NCI-H128 (cell line): Measurements from ENCODE around the gene DAPL1.
"Not testable (repeated sequence)": the region's sequence is repeated elsewhere in the genome, so short reads cannot be mapped to it uniquely, and the experiment has no call there.

Experiments used
- DNase-seq: peaks from one replicate; lab custom pipeline; 2025; ENCODE audit not compliant: unreplicated experiment; lab: John Stamatoyannopoulos, UW

DAPL1 gene

DNA sequence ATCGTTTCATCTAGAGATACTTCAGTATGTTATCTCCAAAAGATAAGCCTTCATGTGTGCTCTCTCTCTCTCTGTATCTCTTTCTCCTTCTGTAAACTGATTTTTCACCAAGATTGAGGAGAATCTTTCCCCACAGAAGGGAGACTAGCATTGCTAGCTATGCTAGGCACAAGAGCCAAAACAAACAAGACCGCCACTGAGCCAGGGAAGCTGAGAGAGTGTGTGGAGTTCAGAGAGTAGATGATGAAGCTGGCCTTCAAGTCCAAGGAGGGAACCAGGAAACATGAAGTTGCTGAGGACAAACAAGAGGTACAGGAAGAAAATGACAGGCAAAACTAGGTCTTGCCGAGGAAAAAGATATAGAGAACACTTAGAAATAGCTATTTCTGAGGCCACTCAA lies 23.4 kb downstream of the DAPL1 start:
- DNase-seq: no peak

- no peak for DNase-seq
Measured at GRCh38 chr2:158822193-158822592, 27.1 kb downstream of the DAPL1 start.

- no peak for DNase-seq
Measured at GRCh38 chr2:158823486-158824237, 28.5 kb downstream of the DAPL1 start.

DNA sequence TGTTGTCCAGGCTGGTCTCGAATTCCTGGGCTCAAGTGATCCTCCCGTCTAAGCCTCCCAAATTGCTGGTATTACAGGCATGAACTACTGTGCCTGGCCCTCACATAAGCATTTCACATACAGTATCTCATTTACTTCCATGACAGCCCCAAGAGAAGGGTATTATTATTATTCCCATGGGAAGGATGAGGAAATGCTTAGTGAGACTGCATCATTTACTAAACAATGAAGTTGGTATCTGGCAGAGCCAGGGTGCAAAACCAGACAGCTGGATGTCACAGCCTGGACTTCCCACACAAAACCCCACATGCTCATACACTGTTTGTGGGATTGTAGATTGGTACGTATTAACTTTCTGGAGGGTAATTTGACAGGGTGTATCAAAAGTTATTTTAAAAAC lies 29.9 kb downstream of the DAPL1 start:
- DNase-seq: no peak

GRCh38 chr2:158826965-158827364 lies 31.8 kb downstream of the DAPL1 start:
- no peak for DNase-seq

DNA sequence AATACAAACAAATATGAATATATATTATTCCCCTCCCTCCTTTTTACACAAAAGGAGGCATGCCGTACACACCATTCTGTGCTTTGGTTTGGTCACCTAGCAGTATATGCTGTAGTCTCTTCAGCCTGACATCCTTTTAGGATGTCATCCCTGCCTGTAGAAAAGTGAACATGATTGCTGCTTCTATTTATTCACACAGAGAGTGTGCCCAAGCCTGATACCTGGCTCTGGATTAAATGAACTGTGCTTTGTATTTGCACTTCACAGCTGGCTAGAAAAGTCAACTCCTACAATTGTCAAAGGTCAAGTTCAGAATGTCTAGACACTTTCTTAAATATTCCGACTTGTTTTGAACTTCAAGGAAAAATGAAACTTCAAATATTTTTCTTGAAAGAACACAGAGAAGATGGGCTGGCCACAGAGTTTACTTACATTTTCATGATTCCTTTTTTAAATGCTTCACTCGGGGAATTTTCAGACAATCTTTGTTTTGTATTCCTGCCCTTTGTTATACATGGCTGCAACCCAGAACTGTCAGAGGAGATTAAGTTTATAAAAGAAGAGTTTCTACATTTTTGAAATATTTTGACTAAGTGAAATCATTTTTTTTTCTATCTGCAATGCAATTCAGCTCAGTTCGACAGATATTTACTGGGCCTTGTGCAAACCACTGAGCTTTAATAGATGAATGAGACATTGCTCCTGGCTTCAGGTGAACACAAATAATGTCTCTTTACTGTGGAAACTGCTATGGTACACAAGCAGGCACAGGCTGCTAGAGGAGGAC lies 33.5 kb downstream of the DAPL1 start:
- no peak for DNase-seq

GRCh38 chr2:158829167-158829566 lies 34.0 kb downstream of the DAPL1 start:
- no peak for DNase-seq

GRCh38 chr2:158830201-158830600 lies 35.1 kb downstream of the DAPL1 start:
- DNase-seq: no peak

DNA sequence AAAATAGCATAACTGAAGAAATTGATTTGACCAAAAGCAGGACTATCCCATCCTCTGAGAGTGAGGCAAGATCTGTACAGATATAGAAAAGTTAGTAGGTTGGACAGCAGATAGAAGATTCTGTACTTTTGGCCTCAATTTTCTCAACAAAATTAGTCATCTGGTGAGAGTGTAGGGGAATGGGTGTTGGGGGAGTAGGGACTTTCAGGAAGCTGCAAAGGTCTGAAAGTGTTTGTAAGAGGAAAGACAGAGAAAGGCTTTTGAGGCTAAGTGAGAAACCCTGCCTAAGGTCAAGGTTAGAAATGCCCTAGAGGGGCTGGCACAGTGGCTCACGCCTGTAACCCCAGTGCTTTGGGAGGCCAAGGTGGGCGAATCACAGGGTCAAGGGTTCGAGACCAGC lies 40.3 kb downstream of the DAPL1 start:
- DNase-seq: no peak

DNA sequence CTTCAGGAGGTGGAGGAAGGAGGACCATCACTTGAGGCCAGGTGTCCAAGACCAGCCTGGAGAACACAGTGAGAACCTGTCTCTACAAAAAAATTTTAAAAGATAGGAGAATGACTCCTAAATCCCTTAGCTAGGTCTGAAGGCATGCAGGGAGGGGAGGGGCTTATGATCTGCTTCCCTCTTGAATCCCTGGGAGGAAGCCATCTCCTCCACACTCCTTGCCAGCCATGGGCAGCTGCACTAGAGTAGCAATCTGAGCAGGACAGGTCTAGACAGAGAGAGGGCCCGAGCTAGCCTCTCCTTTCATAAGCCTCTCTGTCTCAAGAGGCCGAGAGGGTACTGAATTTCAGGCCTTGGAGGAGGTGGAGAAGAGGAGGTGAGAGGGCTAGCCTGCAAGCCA lies 42.5 kb downstream of the DAPL1 start:
- no peak for DNase-seq

DNA sequence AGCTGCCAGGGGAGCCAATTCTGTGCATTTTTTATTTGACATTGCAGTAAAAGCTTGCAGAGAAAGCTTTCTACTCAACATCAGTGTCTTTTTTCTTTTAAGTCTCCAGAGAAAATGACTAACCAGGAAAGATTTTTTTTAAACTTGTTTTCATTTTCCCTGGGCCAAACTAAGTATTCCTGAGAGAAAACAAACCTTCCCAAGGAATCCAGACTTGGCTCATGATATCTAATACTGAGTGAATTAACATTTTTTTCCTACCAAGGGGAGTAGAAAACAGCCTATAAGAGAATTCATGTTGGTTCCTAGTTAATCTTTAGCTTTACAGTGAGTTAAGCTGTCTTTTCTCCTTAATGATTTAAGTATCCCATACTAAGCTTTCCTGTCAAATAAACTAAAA lies 46.7 kb downstream of the DAPL1 start:
- DNase-seq: no peak

DNA sequence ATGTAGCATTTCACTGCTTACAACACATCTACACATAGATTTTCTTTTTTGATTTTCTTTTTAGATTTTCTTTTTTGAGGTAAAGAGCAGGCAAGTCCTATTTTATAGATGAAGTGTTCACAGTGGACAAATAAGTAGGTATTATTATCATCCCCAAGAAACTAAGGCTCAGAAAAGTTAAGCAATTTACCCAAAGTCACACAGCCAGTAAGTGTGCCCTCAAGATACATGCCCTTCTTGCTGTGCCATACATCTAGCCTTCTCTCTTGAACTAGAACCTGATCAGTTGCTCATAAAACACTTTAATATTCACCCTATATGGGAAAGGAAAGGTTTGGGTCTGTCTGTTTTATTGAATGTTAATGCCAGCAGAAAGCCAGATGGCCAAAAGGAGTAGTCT lies 50.3 kb downstream of the DAPL1 start:
- DNase-seq: no peak

DNA sequence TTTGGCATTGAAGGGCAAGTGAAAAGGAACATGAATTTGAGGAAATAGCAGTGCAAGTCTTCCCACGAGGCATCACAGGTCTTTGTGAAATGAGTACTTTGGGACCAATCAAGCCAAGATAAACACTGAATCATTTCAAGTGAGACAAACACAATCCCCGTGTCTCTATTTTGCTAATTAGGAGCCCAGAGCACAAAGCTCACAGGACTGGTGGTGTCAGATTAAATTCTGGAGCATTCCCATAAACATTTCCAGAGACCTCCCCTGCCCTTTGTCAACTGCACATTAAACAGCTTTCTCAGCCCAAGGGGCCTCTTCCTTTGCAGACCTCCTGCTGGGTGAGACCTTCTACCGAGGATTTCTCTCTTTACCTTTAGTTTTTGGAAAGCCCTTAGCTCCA lies 50.7 kb downstream of the DAPL1 start:
- DNase-seq: no peak

- DNase-seq: not testable (repeated sequence)
Measured at GRCh38 chr2:158847526-158847925, 52.4 kb downstream of the DAPL1 start.

DNA sequence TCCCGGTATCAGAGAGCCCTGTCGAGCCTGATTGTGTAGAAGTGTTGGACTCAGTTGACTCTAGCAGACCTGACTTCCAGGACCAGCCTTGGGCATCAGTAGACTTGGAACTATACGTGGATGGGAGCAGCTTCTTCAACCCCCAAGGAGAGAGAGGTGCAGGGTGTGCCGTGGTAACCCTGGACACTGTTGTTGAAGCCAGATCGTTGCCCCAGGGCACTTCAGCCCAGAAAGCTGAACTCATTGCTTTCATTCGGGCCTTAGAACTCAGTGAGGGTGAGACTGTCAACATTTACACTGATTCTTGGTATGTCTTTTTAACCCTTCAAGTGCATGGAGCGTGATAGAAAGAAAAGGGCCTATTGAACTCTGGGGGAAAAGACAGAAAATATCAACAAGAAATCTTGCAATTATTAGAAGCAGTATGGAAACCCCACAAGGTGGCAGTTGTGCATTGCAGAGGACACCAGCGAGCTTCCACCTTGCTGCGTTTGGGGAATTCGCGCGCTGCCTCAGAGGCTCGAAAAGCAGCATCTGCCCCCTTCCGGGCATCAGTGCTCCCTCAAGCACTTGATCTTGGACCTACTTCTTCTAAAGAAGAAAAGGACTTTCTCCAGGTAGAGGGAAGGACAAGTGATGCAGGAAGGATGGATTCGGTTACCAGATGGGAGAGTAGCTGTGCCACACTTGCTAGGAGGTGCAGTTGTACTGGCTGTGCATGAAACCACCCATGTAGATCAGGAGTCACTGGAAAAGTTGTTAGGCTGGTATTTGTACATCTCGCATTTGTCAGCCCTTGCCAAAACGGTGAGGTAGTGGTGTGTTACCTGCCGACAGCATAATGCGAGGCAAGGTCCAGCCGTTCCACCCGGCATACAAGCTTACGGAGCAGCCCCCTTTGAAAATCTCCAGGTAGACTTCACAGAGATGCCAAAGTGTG lies 53.2 kb downstream of the DAPL1 start:
- DNase-seq: not testable (repeated sequence)

- DNase-seq: not testable (repeated sequence)
Measured at GRCh38 chr2:158860179-158860578, 65.1 kb downstream of the DAPL1 start.

GRCh38 chr2:158861626-158862025 lies 66.5 kb downstream of the DAPL1 start:
- DNase-seq: not testable (repeated sequence)

GRCh38 chr2:158865469-158865868 lies 70.4 kb downstream of the DAPL1 start:
- not testable (repeated sequence) for DNase-seq
